Measurements from ENCODE around the gene TFCP2.

The TFCP2 gene

DNA sequence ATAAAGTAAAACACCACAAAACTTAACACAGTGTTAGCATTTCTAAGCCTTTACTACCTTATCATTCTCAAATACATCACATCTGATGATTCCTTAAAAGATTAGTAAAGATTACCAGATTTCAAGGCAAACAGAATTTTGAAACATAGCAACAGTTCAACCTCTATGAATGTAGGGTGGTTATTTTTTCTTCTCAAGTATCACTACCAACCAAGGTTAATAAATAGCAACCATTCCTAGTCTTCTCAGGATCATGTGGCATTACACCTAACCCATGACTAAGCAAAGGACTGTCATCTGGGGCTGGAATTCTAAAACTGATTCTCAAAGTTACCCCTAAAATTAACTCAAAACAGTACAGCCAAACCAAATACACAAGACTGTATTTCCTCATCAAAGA is 50.1 kb downstream of the TFCP2 start:
- Histone ChIP-seq H3K4me3 (ENCODE audit: low read depth, low read length) (no peak overlapping the region), H3K27ac (no peak overlapping the region), H3K9me3 (ENCODE audit: severe bottlenecking) (no peaks in the 10 kb centered on the region), H3K27me3 (ENCODE audit: insufficient read depth, low read depth, severe bottlenecking) (no peaks in the 10 kb centered on the region), H3K36me3 (no peaks in the 10 kb centered on the region)
- no peak for DNase-seq
- no peak for TF ChIP-seq CTCF (IDR thresholded peaks at IDR 0.05; ENCODE audit: low read depth, low read length)

DNA sequence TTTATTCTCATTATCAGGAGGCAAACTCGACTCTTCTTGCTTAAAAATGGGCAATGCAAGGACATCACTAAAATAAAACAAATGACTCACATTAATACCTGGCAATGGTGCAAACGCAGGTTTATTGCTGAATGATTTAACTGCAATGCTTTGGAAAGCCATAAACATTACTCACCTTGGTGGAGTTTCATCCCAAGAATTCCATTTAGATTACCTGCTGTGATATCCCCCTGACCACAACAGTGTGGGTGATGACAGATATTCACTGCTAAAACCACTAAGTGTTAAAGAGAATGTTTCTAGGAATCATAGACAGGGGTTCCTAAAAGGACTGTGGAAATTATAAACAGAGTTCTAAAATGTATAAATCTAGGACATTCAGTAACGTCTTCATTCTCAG is 54.2 kb downstream of the TFCP2 start:
- H3K27me3 ChIP-seq (ENCODE audit: insufficient read depth, low read depth, severe bottlenecking) = no peaks in the 10 kb centered on the region
- peaks cover 22% of the 10 kb centered on the region for H3K36me3 ChIP-seq
- no peaks in the 10 kb centered on the region for H3K9me3 ChIP-seq (ENCODE audit: severe bottlenecking)
- H3K27ac ChIP-seq = no peak overlapping the region
- H3K4me3 ChIP-seq (ENCODE audit: low read depth, low read length) = no peak overlapping the region
- no peak for TF ChIP-seq CTCF (IDR thresholded peaks at IDR 0.05; ENCODE audit: low read depth, low read length)
- DNase-seq = no peak

GRCh38 chr12:51115533-51115932 is 57.4 kb downstream of the TFCP2 start:
- no peak overlapping the region for H3K4me3 ChIP-seq (ENCODE audit: low read depth, low read length)
- no peak for TF ChIP-seq CTCF (IDR thresholded peaks at IDR 0.05; ENCODE audit: low read depth, low read length)
- no peaks in the 10 kb centered on the region for H3K9me3 ChIP-seq (ENCODE audit: severe bottlenecking)
- no peaks in the 10 kb centered on the region for H3K27me3 ChIP-seq (ENCODE audit: insufficient read depth, low read depth, severe bottlenecking)
- no peak for DNase-seq
- no peak overlapping the region for H3K27ac ChIP-seq
- peaks cover 39% of the 10 kb centered on the region for H3K36me3 ChIP-seq

GRCh38 chr12:51108136-51108535 is 64.8 kb downstream of the TFCP2 start:
- Histone ChIP-seq H3K9me3 (ENCODE audit: severe bottlenecking) (no peaks in the 10 kb centered on the region), H3K27me3 (ENCODE audit: insufficient read depth, low read depth, severe bottlenecking) (no peaks in the 10 kb centered on the region), H3K36me3 (peaks cover 57% of the 10 kb centered on the region), H3K4me3 (ENCODE audit: low read depth, low read length) (no peak overlapping the region), H3K27ac (no peak overlapping the region)
- no peak for TF ChIP-seq CTCF (IDR thresholded peaks at IDR 0.05; ENCODE audit: low read depth, low read length)
- no peak for DNase-seq

DNA sequence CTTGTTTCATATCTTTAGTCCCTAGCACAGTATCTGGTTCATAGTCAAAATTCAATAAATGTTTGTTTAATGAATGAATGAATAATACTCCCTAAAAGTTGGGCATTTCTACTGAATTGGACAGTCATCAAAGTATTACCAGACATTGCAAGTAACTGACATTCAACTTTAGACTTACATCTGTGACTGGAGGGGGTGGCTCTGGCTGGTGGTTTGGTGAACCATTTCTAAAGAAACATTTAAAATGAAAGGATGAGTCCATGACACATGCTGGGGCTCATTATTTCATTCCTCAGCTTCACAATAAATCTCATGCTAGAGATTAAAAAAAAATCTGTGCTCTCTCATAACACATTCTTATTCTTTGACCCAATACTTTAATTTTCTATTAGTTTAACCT is 69.0 kb downstream of the TFCP2 start:
- peaks cover 52% of the 10 kb centered on the region for H3K36me3 ChIP-seq
- no peak overlapping the region for H3K27ac ChIP-seq
- DNase-seq = no peak
- TF ChIP-seq CTCF (IDR thresholded peaks at IDR 0.05; ENCODE audit: low read depth, low read length) = no peak
- no peaks in the 10 kb centered on the region for H3K9me3 ChIP-seq (ENCODE audit: severe bottlenecking)
- H3K4me3 ChIP-seq (ENCODE audit: low read depth, low read length) = no peak overlapping the region
- H3K27me3 ChIP-seq (ENCODE audit: insufficient read depth, low read depth, severe bottlenecking) = no peaks in the 10 kb centered on the region

- DNase-seq = no peak
- H3K27me3 ChIP-seq (ENCODE audit: insufficient read depth, low read depth, severe bottlenecking) = no peaks in the 10 kb centered on the region
- no peak overlapping the region for H3K4me3 ChIP-seq (ENCODE audit: low read depth, low read length)
- H3K9me3 ChIP-seq (ENCODE audit: severe bottlenecking) = no peaks in the 10 kb centered on the region
- TF ChIP-seq CTCF (IDR thresholded peaks at IDR 0.05; ENCODE audit: low read depth, low read length) = no peak
- no peak overlapping the region for H3K27ac ChIP-seq
- peaks cover 52% of the 10 kb centered on the region for H3K36me3 ChIP-seq
Measured at GRCh38 chr12:51098611-51099010, 74.3 kb downstream of the TFCP2 start.

Measured in WERI-Rb-1 (cell line).